DND-41 (cell line): ENCODE data around the gene TBC1D22B.
"Not testable (repeated sequence)": the region's sequence is repeated elsewhere in the genome, so short reads cannot be mapped to it uniquely, and the experiment has no call there.

Experiments
- ATAC-seq: fragments of 200-7000 bp; cut with Tn5 transposase; 3 replicates; pipeline ENCODE4 v1.9.1; 2021; ENCODE audit warnings: low read depth; ENCODE audit not compliant: insufficient read depth
- DNase-seq: peaks from one replicate; pipeline ENCODE4 v3.0.0-alpha.2; 2020
- H2AFZ ChIP-seq: 2 replicates; pipeline ENCODE4 v1.6.0; 2012; ENCODE audit warnings: low read depth, low read length
- H3K27ac ChIP-seq: 2 replicates; pipeline ENCODE4 v1.5.1; 2012; ENCODE audit warnings: low read length, inconsistent platforms
- H3K27me3 ChIP-seq: fragments of 200-600 bp; sonication (generic); 2 replicates; pipeline ENCODE4 v1.6.0; 2012; ENCODE audit warnings: low read length, mild to moderate bottlenecking, inconsistent platforms; ENCODE audit not compliant: insufficient read depth, poor library complexity
- H3K36me3 ChIP-seq: 2 replicates; pipeline ENCODE4 v1.5.1; 2012; ENCODE audit warnings: low read length, inconsistent platforms; ENCODE audit not compliant: insufficient read depth
- H3K4me1 ChIP-seq: 2 replicates; pipeline ENCODE4 v1.5.1; 2012; ENCODE audit warnings: mild to moderate bottlenecking, low read length; ENCODE audit not compliant: insufficient read depth
- H3K4me2 ChIP-seq: 2 replicates; pipeline ENCODE4 v1.6.0; 2012; ENCODE audit warnings: mild to moderate bottlenecking, moderate library complexity, low read length, inconsistent platforms; ENCODE audit not compliant: insufficient read depth
- H3K4me3 ChIP-seq, 2 experiments: fragments of 200-600 bp in 1 of 2; shearing (Covaris generic) in 1 of 2; 2 replicates each; pipeline ENCODE4 v1.5.1; 2012 to 2016; ENCODE audit warnings: inconsistent platforms in 2 of 2, low read length in 2 of 2, mild to moderate bottlenecking in 2 of 2, low read depth in 1 of 2, moderate library complexity in 1 of 2
- H3K79me2 ChIP-seq: 2 replicates; pipeline ENCODE4 v1.6.0; 2012; ENCODE audit warnings: low read length, inconsistent platforms; ENCODE audit not compliant: insufficient read depth
- H3K9ac ChIP-seq: 2 replicates; pipeline ENCODE4 v1.6.0; 2012; ENCODE audit warnings: low read depth, mild to moderate bottlenecking, inconsistent platforms, low read length, moderate library complexity
- H3K9me3 ChIP-seq: 2 replicates; pipeline ENCODE4 v1.5.1; 2012; ENCODE audit warnings: low read length, moderate library complexity, mild to moderate bottlenecking, inconsistent platforms; ENCODE audit not compliant: insufficient read depth, severe bottlenecking
- H4K20me1 ChIP-seq: 2 replicates; pipeline ENCODE4 v1.6.0; 2012; ENCODE audit warnings: low read length; ENCODE audit not compliant: insufficient read depth
- CTCF ChIP-seq: IDR thresholded peaks from 2 replicates; pipeline ENCODE4 v1.5.1; 2012; ENCODE audit warnings: borderline replicate concordance, low read length, moderate library complexity, mild to moderate bottlenecking; ENCODE audit not compliant: poor library complexity, severe bottlenecking; ENCODE audit errors: extremely low read depth
- EZH2 ChIP-seq: IDR thresholded peaks from 3 replicates; pipeline ENCODE4 v1.6.1; 2012; ENCODE audit warnings: borderline replicate concordance, low read depth, mild to moderate bottlenecking, moderate library complexity, low read length, inconsistent platforms; ENCODE audit not compliant: severe bottlenecking

Gene TBC1D22B

GRCh38 chr6:37344308-37344707, 86.7 kb downstream of the TBC1D22B start:
- no peaks in the 10 kb centered on the region for H3K27me3 ChIP-seq
- ATAC-seq = no peak
- H3K36me3 ChIP-seq = no peaks in the 10 kb centered on the region
- no peak overlapping the region for H2AFZ ChIP-seq
- no peak overlapping the region for H3K4me3 ChIP-seq
- H3K9me3 ChIP-seq = no peaks in the 10 kb centered on the region
- no peak for DNase-seq
- H4K20me1 ChIP-seq = no peaks in the 10 kb centered on the region
- TF ChIP-seq EZH2 (no peak), CTCF (no peak)
- H3K4me1 ChIP-seq = no peaks in the 10 kb centered on the region
- H3K79me2 ChIP-seq = no peaks in the 10 kb centered on the region
- no peak overlapping the region for H3K9ac ChIP-seq
- H3K4me2 ChIP-seq = no peak overlapping the region
- no peak overlapping the region for H3K27ac ChIP-seq

DNA sequence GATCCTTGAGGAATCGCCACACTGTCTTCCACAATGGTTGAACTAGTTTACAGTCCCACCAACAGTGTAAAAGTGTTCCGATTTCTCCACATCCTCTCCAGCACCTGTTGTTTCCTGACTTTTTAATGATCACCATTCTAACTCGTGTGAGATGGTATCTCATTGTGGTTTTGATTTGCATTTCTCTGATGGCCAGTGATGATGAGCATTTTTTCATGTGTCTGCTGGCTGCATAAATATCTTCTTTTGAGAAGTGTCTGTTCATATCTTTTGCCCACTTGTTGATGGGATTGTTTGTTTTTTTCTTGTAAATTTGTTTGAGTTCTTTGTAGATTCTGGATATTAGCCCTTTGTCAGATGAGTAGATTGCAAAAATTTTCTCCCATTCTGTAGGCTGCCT, 88.2 kb downstream of the TBC1D22B start:
- not testable (repeated sequence) for H3K4me2 ChIP-seq, ATAC-seq, H3K36me3 ChIP-seq, H4K20me1 ChIP-seq, H3K79me2 ChIP-seq, H3K4me3 ChIP-seq, H3K9me3 ChIP-seq, H3K9ac ChIP-seq, H3K27me3 ChIP-seq, H3K4me1 ChIP-seq, H3K27ac ChIP-seq, H2AFZ ChIP-seq, DNase-seq

DNA sequence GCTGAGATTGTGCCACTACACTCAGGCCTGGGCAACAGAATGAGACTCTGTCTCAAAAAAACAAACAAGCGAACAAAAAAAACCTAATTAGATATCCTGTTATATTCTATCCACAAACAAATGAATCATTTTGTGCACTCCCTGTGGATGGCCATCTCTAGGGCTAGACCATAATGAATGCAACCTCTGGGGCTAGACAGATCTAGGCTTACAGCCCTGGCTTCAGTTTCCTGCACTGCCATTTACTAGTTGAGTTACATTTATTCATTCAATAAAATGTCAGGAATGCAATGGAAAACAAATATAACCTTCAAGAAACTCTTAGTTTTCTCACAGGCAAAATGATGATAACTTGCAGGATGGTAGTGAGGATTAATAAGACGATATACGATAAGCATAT, 89.6 kb downstream of the TBC1D22B start:
- H3K9ac ChIP-seq = no peak overlapping the region
- no peaks in the 10 kb centered on the region for H3K79me2 ChIP-seq
- H3K36me3 ChIP-seq = no peaks in the 10 kb centered on the region
- H3K9me3 ChIP-seq = no peaks in the 10 kb centered on the region
- H3K27ac ChIP-seq = no peak overlapping the region
- no peak overlapping the region for H3K4me3 ChIP-seq
- DNase-seq (no peak), ATAC-seq (no peak)
- TF ChIP-seq EZH2 (no peak), CTCF (no peak)
- H3K27me3 ChIP-seq = no peaks in the 10 kb centered on the region
- no peaks in the 10 kb centered on the region for H3K4me1 ChIP-seq
- H4K20me1 ChIP-seq = no peaks in the 10 kb centered on the region
- H3K4me2 ChIP-seq = no peak overlapping the region
- no peak overlapping the region for H2AFZ ChIP-seq

DNA sequence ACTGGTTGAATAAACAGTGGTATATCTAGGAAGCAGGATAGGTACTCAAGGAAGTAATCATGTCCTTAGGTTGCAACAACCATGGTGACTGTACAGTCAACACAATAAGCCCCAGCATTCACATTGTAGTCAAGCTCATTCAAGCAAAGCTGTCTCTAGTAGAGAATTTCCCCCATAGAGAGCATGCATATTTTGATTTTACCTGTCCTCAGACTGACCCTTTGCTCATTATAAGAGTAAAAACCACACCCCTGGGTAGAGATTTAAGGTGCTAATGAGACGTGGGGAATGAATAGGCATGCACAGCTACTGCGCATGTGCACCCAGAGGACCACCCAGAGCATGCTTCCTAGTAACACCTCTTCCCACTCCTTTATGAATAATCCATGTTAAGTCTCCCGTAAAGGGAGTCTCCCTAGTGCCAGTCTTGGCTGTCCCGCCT, 90.1 kb downstream of the TBC1D22B start:
- Histone ChIP-seq H3K27ac (no peak overlapping the region), H4K20me1 (no peaks in the 10 kb centered on the region), H3K4me2 (no peak overlapping the region), H3K4me1 (no peaks in the 10 kb centered on the region), H3K27me3 (no peaks in the 10 kb centered on the region), H3K4me3 (no peak overlapping the region), H3K36me3 (no peaks in the 10 kb centered on the region), H3K9me3 (no peaks in the 10 kb centered on the region), H3K9ac (no peak overlapping the region), H3K79me2 (no peaks in the 10 kb centered on the region), H2AFZ (no peak overlapping the region)
- no peak for ATAC-seq
- no peak for TF ChIP-seq EZH2
- DNase-seq = no peak

DNA sequence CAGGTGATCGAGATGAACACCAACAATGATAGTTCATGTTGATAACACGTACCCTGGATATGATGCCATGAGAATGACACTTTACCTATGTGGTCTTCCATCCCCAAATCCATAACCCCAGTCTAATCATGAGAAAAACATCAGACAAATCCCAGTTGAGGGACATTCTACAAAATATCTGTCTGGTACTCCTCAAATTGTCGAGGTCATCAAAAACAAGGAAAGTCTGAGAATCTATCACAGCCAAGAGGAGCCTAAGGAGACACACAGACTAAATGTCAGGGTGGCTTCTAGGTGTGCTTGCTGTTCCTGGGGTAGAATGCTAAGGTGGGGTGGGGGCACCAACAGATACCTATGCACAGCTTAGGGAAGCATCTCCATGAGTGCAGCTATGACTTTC, 93.5 kb downstream of the TBC1D22B start:
- Histone ChIP-seq H4K20me1 (peaks cover 3% of the 10 kb centered on the region; the same call in 1 of the 2 replicates), H3K9me3 (no peaks in the 10 kb centered on the region), H2AFZ (no peak overlapping the region), H3K27me3 (no peaks in the 10 kb centered on the region), H3K4me2 (no peak overlapping the region), H3K4me3 (no peak overlapping the region), H3K4me1 (peaks cover 22% of the 10 kb centered on the region), H3K36me3 (no peaks in the 10 kb centered on the region; the same call in 1 of the 2 replicates), H3K27ac (no peak overlapping the region), H3K9ac (no peak overlapping the region), H3K79me2 (peaks cover 22% of the 10 kb centered on the region)
- TF ChIP-seq EZH2 (no peak), CTCF (no peak)
- DNase-seq (no peak), ATAC-seq (no peak)
